IPS-NIHi11 (cell line): ENCODE results near the gene GRK1.

Experiments
- DNase-seq: peaks from one replicate; pipeline ENCODE4 v3.0.0; 2012; ENCODE audit warnings: mixed read lengths, low spot score

GRK1 gene

DNA sequence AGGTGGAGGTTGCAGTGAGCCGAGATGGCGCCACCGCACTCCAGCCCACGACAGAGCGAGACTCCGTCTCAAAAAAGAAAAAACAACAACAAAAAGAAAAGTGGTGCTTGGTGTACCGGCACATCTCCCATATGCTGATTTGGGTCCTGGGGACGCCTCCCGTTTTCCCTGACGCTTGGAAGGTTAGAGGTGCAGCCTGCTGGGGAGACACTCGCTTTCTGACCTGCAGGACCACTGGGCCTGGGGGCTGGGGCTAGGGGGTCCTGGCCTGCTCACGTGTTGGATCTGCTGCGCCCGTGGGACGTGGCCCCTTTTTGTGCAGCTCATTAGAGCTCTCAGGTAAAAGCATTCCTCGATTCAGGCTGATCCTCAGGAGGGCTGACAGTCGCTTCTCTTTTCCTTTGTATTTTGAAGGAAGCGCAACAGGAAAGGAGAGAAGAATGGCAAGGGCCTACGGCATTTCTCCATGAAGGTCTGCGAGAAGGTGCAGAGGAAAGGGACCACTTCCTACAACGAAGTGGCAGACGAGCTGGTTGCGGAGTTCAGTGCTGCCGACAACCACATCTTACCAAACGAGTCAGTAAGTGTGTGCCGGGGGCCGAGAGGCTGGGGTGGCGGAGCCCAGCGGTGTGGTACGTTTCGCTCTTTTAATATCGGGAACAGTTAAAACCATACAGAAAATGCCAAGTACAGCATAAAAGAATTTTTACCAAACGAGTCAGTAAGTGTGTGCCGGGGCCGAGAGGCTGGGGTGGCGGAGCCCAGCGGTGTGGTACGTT, 34.1 kb upstream of the GRK1 start:
- DNase-seq = no peak

DNA sequence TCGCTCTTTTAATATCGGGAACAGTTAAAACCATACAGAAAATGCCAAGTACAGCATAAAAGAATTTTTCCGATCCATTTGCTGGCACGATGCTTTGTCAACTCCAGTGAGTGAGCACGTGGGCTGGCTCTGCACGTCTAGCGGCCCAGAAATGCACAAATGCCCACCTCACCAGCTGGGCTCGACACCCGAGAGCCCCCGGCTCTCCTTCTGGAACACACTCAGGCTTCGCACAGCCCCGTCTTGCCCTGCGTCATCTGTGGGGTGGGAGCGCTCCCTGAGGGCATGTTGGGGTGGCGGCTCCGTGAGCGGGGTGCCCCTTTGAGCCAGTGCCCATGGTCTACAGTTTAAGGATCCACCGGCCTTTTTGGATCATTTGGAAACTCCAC, 33.5 kb upstream of the GRK1 start:
- DNase-seq = no peak

DNA sequence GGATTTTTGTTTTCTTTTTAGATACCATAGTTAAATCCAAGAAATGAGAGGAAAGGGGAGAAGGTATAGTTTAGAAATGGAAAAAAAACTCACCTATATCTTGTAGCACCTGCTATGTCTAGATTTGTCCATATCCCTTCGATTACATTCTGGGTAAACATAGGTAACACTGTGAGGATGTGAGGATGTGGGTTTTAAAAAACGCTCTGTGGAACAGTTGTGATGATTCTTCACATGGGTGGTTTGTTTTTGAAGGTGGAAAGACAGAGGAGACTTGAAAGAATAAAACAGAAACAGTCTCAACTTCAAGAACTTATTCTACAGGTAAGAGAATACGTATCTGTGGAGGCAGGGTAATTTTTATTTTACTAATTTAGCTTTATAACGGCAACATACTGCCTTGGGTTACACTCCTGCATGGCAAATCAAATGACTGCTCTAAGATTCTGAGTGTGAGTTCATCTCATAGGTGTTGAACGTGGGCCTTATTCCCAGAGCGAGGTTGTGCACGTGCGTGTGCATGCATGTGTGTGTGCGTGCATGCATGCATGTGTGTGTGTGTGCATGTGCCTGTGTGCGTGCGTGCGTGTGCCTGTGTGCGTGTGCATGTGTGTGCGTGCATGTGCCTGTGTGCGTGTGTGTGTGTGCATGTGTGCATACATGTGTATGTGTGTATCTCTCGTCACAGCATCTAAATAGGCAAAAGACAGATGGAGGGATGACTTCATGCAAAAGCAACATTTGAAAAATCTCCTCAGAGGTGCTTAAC, 32.6 kb upstream of the GRK1 start:
- DNase-seq = no peak

DNA sequence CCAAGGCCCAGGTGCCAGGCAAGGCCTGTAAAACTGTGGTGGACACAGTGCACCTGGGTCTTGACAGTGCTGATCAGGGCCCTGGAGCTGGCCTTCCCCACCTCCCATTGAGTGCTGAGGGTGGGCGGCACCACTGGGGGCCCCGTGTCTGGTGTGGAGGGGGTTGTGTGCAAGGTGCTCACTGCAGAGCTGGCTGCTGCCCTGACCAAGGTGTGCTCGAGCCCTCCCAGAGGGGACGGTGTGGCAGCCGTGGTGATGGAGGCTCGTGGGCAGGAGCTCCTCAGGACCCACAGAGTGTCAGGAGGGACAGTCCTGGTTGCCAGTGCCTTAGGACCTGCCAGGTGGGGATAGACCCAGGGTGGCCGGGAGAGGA, 32.0 kb upstream of the GRK1 start:
- no peak for DNase-seq

DNA sequence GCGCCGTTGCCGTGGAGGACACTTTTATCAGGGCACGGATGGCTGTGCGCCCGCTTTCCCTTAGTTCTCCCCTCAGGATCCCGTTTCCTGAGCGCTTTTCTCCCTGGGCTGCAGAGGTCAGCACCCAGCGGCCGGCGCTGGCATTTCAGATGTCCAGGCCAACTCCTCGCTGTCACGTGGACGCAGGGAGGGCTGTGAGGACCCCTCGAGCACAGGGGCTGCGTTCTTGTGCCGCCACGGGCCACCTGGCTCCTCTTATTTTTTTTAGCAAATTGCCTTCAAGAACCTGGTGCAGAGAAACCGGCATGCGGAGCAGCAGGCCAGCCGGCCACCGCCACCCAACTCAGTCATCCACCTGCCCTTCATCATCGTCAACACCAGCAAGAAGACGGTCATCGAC, 31.3 kb upstream of the GRK1 start:
- no peak for DNase-seq

DNA sequence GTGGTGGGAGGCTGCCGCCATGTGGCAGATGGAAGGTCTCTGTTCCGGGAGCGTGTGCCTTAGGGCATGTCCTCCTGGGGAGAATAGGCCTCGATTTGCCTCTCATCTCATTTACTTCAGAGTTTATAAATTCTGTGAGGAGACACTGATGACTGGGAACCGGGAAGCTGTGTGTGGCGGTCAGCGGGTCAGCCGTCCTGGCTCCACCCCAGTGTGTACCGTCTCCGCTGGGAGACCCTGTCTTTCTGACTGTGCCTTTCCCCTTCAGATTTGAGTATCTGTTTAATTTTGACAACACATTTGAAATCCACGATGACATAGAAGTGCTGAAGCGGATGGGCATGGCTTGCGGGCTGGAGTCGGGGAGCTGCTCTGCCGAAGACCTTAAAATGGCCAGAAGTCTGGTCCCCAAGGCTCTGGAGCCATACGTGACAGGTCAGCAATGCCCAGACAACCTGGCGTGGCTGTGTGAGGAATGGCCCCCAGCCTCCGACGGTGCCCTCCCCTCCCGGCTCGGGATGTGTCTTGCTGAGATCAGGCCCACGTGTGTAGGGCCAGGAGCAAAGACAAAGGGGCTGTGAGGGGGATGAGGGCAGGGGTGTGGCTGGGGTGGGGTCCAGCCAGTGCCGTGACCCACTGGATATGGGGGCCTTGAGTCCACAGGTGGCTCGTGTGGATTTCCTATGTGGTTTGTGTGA, 30.6 kb upstream of the GRK1 start:
- DNase-seq = no peak

DNA sequence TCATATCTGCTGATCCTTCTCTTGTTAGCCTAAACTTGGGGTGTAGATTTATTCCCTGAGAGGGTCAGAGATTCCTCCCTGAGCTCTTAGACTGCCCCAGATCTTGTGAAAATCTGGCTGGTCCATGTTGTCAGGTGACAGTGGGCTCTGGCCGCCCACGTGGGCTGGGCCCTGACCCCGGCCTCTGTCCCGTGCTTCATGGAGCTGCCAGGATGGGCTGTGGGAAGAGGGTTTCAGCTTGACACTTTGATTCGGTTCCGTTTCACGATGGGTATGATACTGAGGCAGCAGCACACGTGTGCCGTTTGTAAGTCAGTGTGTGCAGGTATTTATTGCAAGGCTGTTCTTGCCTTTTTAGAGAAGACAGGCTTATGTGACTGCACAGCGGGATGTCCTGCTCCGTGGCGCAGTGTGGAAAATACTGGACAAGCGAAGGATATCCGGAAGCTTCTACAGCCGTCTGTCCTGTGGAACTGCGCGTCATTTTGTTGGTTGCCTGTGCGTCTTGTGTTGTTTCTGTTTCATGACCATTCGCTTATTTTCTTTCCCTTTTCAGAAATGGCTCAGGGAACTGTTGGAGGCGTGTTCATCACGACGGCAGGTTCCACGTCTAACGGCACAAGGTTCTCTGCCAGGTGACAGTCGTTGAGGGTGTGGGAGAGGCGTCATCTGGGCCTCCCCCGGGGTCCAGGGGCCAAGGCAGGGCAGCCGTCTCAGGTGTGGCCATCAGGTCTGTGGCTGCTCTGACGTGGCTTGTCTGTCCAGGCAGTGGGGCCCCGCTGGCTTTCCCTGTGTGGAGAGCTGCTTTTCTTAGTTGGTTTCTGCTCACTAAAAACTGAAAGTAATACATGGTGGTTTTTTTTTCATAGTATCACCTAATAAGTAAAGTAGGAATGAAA, 29.5 kb upstream of the GRK1 start:
- no peak for DNase-seq

DNA sequence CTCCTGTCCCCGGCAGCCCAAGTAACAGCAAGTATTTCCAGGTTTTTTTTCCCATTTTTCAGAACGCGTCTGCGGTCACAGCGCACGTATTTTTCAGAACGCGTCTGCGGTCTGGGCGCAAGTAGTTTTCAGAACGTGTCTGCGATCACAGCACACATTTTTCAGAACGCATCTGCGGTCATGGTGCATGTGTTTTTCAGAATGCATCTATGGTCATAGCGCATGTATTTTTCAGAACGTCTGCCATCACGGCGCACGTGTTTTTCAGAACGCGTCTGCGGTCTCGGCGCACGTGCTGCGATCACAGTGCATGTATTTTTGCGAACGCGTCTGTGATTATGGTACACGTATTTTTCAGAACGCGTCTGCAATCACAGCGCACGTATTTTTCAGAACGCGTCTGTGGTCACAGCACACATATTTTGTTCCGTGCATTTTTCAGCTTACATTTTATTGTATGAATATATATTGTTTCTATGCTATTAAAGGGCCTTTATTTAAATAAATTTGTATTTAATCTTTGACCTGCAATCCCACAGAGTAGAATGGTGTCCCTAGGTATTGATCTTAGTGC, 28.8 kb upstream of the GRK1 start:
- DNase-seq = no peak

DNA sequence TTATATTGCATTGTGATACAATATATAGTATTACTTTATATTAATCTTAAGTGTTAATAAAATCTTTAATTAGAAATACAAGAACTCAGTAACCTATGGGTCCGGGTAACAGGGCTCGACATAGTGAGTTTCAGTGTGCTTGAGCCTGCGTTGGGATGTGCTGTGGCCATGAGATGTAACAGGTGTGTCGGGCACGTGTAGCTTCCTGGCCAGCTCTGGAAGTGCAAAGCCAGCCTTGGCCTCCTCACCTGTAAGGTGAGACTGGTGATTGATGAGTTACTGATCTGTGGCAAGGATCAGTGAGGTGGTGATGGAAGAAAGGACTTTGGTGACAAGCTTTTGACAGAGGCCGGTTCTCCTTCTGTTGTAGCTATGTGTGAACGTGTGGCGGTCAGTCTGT, 28.2 kb upstream of the GRK1 start:
- DNase-seq = no peak

DNA sequence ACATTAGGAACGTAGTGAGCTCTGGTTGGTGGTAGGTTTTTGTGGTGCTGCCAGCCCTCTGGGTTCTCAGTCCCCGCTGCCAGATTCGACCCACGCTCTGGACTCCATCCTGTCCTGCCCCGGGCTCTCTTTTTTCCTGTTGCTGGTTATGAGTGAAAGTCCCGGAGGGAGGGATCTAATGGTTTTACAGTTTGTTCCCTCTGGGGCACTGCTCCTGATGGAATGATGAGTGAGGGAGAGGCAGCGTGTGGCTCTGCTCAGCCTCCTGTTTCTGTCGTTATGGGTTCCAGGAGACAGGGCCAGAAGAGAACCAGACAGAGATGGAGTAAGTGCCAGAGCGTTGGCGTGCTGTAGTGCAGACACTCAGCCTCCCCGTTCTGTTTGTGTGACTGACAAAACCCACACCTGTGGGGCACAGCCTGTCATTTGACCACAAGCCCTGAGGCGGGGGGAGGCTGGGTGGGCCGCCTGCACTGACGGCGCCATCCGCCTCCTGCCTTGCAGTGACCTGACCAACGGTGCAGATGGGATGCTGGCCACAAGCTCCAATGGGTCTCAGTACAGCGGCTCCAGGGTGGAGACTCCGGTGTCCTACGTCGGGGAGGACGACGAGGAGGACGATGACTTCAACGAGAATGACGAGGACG, 27.3 kb upstream of the GRK1 start:
- no peak for DNase-seq

DNA sequence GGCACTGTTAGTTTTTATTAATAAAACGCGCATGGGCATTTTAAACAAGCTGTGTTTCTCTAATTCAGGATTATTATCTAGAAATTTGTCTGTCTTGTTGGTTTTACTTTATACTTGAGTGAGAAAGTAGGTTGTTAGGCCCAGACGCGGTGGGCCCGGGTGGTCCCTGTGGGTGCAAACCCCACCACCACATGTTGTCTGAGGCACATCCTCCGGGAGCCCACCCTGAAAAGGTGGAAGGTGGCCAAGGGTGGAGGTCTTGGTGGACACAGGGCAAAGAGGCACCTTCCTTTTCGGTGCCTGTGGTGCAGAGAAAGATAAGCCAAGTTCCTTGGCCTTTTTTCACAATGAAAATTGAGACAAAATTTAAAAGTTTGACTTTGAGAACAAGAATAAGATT, 25.6 kb upstream of the GRK1 start:
- no peak for DNase-seq

DNA sequence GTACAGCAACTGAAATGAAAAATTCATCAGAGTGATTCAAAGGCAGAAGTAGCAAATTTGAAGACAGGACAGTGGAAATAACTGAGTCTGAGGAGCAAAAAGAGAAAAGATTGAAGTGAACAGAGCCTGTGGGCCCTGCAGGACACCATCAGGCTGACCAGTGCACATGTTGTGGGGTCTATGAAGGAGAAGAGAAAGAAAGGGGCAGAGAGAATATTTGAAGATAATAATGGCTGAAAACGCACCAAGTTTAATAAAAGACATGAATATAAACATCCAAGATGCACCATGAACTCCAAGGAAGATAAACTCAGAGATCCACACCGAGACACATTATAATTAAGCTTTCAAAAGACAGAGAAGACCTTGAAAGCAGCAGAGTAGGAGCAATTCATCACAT, 24.5 kb upstream of the GRK1 start:
- DNase-seq = no peak

DNA sequence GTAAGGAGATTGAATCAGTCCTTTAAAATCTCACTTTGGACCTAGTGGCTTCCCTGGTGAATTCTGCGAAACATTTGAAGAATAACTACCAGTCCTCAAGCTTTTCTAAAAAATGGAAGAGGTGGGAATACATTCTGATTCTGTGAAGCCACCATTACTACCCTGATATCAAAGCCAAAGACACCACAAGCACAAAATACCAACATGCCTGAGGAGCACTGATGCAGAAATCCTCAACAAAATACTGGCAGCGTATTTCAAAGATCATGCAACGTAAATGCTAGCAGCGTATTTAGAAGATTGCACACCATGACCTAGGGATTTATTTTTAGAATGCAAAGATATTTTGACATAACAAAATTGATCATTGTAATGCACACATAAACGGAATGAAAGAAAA, 23.4 kb upstream of the GRK1 start:
- no peak for DNase-seq

DNA sequence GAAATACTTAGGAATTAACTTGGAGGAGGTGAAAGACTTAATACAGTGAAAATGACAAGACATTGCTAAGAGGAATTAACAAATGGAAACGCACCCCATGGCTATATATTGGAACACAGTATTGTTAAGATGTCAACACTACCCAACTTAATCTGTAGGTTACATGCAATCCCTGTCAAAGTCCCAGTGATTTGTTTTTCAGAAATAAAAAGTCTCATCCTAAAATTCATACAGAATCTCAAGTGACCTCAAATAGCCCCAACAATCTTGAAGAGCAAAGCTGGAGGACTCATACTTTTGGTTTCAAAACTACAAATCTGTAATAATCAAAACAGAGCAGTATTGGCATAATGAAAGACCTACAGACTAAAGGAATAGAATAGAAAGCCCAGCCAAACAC, 22.2 kb upstream of the GRK1 start:
- no peak for DNase-seq

DNA sequence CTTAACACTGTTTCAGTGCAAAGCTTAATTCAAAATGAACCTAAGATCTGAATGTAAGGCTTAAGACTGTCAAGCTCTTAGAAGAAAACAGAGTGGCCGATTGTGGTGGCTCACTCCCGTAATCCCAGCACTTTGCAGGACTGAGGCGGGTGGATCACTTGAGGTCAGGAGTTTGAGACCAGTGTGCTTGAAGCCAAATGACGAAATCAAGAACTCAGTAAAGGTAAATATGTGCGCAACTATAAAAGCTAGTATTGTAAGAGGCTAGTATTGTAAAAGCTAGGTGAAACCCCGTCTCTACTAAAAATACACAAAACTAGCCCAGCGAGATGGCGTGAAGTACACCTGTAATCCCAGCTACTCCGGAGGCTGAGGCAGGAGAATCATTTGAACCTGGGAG, 21.7 kb upstream of the GRK1 start:
- DNase-seq = no peak

DNA sequence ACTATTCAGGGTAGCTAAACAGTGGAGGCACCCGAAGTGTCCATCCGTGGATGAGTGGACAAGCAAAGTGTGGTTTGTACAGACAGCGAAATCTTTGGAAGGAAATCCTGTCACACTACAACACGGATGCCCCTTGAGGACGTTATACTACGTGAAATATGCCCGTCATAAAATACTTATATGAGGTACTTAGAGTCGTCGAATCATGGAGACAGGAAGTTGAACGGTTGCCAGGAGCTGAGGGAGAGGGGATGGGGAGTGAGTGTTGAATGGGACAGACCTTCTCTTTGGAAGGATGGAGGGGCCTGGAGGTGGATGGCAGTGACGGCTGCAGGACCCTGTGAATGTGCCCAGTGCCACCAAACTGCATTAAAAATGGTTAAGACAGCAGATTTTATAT, 20.6 kb upstream of the GRK1 start:
- DNase-seq = no peak

DNA sequence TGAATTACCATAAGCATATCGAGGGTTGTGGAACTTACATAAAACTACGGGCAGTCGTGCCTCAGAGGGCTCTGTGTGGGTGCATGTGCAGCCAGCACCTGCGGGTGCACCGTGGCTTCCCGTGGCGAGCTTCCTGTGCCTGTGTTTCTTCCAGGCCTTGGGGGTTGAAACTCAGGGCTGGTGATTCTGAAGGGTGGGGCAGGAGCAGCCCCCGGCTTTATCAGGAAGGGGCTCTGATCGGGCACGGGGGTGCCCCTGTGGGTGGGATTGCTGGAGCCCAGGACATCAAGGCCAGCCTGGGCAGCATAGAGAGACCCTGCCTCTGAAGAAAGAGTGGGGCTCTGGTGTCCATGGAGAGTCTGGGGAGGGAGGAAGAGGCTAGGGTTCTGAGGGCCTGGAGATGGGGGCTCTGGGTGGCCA, 20.1 kb upstream of the GRK1 start:
- no peak for DNase-seq

DNA sequence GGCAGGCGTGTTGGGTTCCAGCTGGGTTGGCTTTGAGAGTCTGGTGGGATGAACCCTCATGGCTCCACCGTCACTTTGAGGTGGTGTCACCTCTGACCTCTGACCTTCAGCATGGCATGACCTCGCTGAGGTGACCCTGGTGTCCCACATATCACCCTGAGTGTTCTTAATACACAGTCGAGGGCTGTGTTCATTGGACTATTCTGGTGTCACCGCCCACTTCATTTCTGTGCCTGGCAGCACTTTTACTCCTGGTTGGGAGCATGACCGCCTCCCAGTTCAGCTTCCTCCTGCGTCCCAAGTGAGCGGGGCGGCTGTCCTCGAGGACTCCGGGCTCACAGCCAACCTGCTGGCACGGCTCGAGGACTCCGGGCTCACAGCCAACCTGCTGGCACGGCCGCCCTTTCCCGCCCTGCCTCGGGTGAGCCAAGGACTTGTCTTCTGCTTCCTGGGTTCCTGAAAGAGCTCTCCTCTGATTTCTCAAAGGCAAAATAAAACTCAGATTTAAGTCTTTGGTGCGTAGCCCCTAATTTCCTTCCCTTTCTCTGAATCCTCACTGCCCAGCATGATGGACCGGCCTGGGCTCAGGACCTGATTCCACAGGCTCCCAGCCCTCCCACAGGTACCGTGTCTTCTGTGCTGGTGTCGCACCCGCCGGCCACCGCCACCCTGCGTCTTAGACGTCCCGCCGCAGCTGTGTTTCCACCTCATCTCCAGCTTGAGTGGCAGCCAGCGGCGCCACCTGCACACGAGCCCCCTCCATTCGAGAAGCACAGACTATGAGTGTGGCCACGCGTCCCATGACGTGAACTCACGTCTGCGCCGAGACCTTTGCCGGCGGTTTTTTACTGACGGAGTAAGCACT, 19.4 kb upstream of the GRK1 start:
- no peak for DNase-seq

DNA sequence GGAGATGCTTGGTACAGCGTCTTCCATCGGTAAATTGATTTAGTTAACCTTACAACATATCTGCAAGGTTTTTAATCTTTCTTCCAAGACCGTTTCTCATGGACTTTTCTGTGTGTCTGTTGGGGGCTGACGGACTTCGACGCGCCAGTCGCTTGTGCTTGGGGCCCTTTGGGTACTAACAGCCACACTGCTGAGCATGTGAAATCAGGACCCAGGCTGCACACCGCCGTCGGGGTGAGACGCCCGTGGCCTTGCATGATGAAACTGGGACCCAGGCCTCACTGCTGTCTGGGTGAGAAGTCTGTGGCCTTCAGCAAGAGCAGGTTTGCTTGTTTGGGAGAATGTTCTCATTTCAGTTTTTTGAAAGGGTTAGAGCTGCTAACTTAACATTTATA, 18.8 kb upstream of the GRK1 start:
- DNase-seq = no peak

DNA sequence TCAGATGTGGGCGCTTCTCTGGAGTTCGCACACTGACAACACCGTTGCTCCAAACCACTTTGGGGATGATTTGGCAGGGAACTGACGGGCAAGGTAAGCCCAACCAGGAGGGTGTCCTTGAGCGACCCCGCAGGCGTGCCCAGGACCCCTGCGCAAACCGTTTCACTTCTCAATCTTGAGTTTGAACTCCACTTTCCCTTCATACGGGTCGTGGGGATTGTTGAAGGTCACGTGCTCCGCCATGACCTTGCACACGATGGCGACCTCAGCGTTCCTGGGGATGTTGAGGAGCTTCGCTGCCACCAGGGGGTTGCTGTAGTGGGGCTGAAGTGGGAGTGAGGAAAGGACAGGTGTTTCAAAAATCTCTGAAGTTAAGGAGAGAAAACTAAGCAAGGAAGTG, 17.8 kb upstream of the GRK1 start:
- DNase-seq = no peak
